Measurements from ENCODE around the gene ARHGEF2. TPM values are rescaled to one million over a fixed set of nuclear protein-coding genes. Genes with fewer than 3 reads are reported as not detected.

ARHGEF2 gene
- polyA plus RNA-seq, 1 of the 3 experiments (the other 2 are of a cell fraction), result 50.8 TPM

DNA sequence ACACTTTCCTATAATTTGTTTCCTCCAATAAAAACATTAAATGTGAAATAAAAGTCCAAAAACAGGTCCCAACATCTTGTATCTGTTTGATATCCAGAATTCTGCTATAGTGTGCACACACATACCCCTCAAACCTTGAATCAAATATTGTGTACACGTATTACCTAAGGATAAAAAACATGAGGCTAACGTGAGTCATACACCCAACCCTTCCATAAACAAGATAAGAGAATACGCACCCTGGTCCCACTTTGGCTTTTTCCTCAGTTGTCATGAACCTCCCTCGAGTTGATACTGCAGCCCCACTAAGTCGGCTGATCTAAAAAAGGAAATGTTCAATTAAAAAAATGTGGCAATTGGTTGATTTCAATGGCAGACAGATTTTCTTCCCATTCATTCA lies 49.3 kb downstream of the ARHGEF2 start:
- Histone ChIP-seq H3K9me3 (no peaks in the 10 kb centered on the region), H3K27me3 (ENCODE audit: insufficient read depth) (no peaks in the 10 kb centered on the region), H4K20me1 (ENCODE audit: insufficient read depth) (peaks cover 42% of the 10 kb centered on the region), H3K36me3 (replicated peaks in 1 of 2; ENCODE audit: control insufficient read depth in 1 of 2, insufficient read depth in 2 of 2, low read length in 1 of 2) (peaks cover 71 to 85% of the 10 kb centered on the region in 2 experiments), H3K9me2 (no peaks in the 10 kb centered on the region), H3K4me2 (no peak overlapping the region), H3F3A (replicated peaks; ENCODE audit: insufficient read depth) (peaks cover 33% of the 10 kb centered on the region), H3K9ac (no peak overlapping the region), H3K4me1 (ENCODE audit: control insufficient read depth in 1 of 2, insufficient read depth in 2 of 2, low read depth in 1 of 2, low read length in 1 of 2) (peaks cover 18 to 19% of the 10 kb centered on the region in 2 experiments), H2AFZ (ENCODE audit: low read depth) (no peak overlapping the region), H3K79me2 (ENCODE audit: insufficient read depth) (peaks cover 96% of the 10 kb centered on the region), H3K27ac (ENCODE audit: low read depth in 2 of 2, low read length in 1 of 2) (no peak overlapping the region), H3K4me3 (ENCODE audit: low read depth in 2 of 2, low read length in 1 of 2) (no peak overlapping the region)
- DNase-seq, result no peak
- TF ChIP-seq RXRA (IDR thresholded peaks at IDR 0.05; ENCODE audit: borderline replicate concordance, low read depth) (no peak), MXI1 (IDR thresholded peaks at IDR 0.05; ENCODE audit: low read depth, low read length) (no peak), FOXJ3 (CRISPR knock-in tag; IDR thresholded peaks at IDR 0.05) (no peak), TCF12 (IDR thresholded peaks at IDR 0.05) (no peak)
- TF ChIP-seq, protein P1, sequence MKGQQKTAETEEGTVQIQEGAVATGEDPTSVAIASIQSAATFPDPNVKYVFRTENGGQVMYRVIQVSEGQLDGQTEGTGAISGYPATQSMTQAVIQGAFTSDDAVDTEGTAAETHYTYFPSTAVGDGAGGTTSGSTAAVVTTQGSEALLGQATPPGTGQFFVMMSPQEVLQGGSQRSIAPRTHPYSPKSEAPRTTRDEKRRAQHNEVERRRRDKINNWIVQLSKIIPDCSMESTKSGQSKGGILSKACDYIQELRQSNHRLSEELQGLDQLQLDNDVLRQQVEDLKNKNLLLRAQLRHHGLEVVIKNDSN (IDR thresholded peaks at IDR 0.05; ENCODE audit: borderline replicate concordance, low read depth), result no peak
- POLR2A ChIA-PET, result no interaction called here
- CTCF ChIA-PET, result interaction anchor here (0.9 to 3.5 kb wide), 3 partner anchors 13 to 138 kb away, joined by 3 to 20 read pairs (median 8); no protein-coding TSS in a partner anchor
- WGBS (ENCODE audit: low lambda C conversion rate), result 85% methylated on average over 5 of the region's 5 CpGs

DNA sequence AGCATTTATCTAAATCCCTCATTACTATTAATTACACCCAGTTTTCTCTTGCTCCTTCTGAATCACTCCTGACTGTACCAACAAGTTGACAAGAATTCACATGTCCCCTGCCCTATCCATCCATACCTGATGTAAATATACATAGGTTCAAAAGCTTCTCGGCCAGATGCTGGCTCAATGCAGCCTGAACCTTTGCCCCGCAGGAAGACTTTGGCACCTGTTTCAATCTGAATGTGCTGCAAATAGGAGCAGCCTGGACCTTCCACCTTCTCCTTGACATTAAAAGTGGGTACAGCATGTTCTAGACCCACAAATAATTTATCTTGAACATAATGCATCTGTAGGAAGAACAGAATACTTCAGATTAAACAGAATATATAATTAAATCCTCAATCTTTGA lies 52.8 kb downstream of the ARHGEF2 start:
- peaks cover 90% of the 10 kb centered on the region for H3K79me2 ChIP-seq (ENCODE audit: insufficient read depth)
- no peaks in the 10 kb centered on the region for H3K27me3 ChIP-seq (ENCODE audit: insufficient read depth)
- H2AFZ ChIP-seq (ENCODE audit: low read depth), result no peak overlapping the region
- H3K9ac ChIP-seq, result no peak overlapping the region
- H3K27ac ChIP-seq (ENCODE audit: low read depth in 2 of 2, low read length in 1 of 2), result no peak overlapping the region
- H3F3A ChIP-seq (replicated peaks; ENCODE audit: insufficient read depth), result peaks cover 35% of the 10 kb centered on the region
- ChIA-PET POLR2A (no interaction called here), CTCF (no interaction called here)
- no peak for DNase-seq
- H3K9me3 ChIP-seq, result no peaks in the 10 kb centered on the region
- whole genome bisulfite sequencing (ENCODE audit: low lambda C conversion rate), result 100% methylated on average over 2 of the region's 2 CpGs
- peaks cover 0 to under 1% of the 10 kb centered on the region in 2 experiments; a peak in 2 of 4 replicates for H3K4me1 ChIP-seq (ENCODE audit: control insufficient read depth in 1 of 2, insufficient read depth in 2 of 2, low read depth in 1 of 2, low read length in 1 of 2)
- no peak for TF ChIP-seq SMC3 (IDR thresholded peaks at IDR 0.05; ENCODE audit: low read depth, low read length)
- no peak for TF ChIP-seq MEF2A (IDR thresholded peaks at IDR 0.05; ENCODE audit: borderline replicate concordance, low read depth)
- TF ChIP-seq YY1 (IDR thresholded peaks at IDR 0.05; ENCODE audit: low read depth), result no peak
- TF ChIP-seq TEAD4 (IDR thresholded peaks at IDR 0.05; ENCODE audit: borderline replicate concordance, insufficient read depth), result no peak
- TF ChIP-seq, protein P2, sequence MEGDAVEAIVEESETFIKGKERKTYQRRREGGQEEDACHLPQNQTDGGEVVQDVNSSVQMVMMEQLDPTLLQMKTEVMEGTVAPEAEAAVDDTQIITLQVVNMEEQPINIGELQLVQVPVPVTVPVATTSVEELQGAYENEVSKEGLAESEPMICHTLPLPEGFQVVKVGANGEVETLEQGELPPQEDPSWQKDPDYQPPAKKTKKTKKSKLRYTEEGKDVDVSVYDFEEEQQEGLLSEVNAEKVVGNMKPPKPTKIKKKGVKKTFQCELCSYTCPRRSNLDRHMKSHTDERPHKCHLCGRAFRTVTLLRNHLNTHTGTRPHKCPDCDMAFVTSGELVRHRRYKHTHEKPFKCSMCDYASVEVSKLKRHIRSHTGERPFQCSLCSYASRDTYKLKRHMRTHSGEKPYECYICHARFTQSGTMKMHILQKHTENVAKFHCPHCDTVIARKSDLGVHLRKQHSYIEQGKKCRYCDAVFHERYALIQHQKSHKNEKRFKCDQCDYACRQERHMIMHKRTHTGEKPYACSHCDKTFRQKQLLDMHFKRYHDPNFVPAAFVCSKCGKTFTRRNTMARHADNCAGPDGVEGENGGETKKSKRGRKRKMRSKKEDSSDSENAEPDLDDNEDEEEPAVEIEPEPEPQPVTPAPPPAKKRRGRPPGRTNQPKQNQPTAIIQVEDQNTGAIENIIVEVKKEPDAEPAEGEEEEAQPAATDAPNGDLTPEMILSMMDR (IDR thresholded peaks at IDR 0.05), result no peak
- TF ChIP-seq TCF12 (IDR thresholded peaks at IDR 0.05), result no peak
- no peak overlapping the region for H3K4me2 ChIP-seq
- H4K20me1 ChIP-seq (ENCODE audit: insufficient read depth), result peaks cover 22% of the 10 kb centered on the region
- no peak overlapping the region for H3K4me3 ChIP-seq (ENCODE audit: low read depth in 2 of 2, low read length in 1 of 2)
- H3K9me2 ChIP-seq, result no peaks in the 10 kb centered on the region
- peaks cover 84 to 91% of the 10 kb centered on the region in 2 experiments for H3K36me3 ChIP-seq (replicated peaks in 1 of 2; ENCODE audit: control insufficient read depth in 1 of 2, insufficient read depth in 2 of 2, low read length in 1 of 2)

All from SK-N-SH (cell line).